Activated effector memory CD4-positive, alpha-beta T cell treated with anti-CD3 and anti-CD28 coated beads, Interleukin-2, amount 50 U/mL, for 16 hours (primary cell): ENCODE results near the gene OTULIN.

ENCODE experiments used
- DNase-seq: peaks from one replicate; pipeline ENCODE4 v3.0.0-alpha.2; 2020

OTULIN gene

GRCh38 chr5:14744296-14745187 is 80.0 kb downstream of the OTULIN start:
- no peak for DNase-seq

GRCh38 chr5:14745188-14745563 is 80.7 kb downstream of the OTULIN start:
- DNase-seq = no peak

DNA sequence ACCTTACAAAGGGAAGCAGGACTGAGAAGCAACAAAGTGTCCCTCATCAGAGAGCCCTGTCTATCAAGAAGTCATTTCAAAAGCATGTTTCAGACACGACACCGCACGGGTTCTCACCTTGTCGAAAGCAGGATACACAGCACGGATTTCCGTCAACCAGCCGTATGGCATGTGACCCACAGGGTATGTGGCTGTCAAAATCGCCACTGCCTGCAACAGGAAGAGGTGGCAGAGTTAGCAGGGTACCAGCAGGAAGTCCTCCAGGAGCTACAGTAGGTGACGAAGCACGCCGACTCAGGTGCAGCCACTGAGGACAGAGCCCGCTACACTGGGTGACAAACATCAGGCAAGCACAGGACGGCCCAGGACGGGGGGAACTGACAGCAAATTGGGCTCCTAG is 81.2 kb downstream of the OTULIN start:
- DNase-seq = no peak

- DNase-seq = no peak
Measured at GRCh38 chr5:14748180-14748900, 83.8 kb downstream of the OTULIN start.
